SU-DHL-6 (cell line): Measurements from ENCODE around the gene RNF123.

Experiments used
- EZH2phosphoT487 ChIP-seq: fragments of 200-600 bp; sonication (generic), shearing (Covaris generic); conservative IDR thresholded peaks from 2 replicates; pipeline ENCODE4 v1.6.1; 2018; ENCODE audit warnings: mild to moderate bottlenecking, antibody characterized with exemption, low read length, moderate library complexity, mixed read lengths
- TF ChIP-seq, protein P1 (sequence below): fragments of 200-600 bp; sonication (generic); IDR thresholded peaks from one replicate; pipeline ENCODE4 v1.5.1; 2017; ENCODE audit warnings: antibody characterized with exemption, mild to moderate bottlenecking, low read length, moderate library complexity; ENCODE audit not compliant: insufficient read depth, poor library complexity, severe bottlenecking

DNA sequence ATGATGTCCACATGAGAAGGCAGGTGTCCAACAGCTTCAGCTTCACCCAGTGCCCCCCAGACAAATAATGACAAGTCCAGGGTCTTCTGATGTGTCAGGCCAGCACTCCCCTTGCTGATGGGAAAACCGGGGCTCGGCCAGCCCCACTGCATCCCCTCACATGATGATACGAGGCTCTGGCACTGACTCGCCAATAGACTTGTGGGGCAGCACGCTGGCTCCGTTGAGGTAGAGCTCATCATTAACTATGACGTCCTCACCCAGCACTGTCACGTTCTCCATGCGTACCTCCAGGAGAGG lies 32.2 kb downstream of the RNF123 start:
- TF ChIP-seq, protein P1, sequence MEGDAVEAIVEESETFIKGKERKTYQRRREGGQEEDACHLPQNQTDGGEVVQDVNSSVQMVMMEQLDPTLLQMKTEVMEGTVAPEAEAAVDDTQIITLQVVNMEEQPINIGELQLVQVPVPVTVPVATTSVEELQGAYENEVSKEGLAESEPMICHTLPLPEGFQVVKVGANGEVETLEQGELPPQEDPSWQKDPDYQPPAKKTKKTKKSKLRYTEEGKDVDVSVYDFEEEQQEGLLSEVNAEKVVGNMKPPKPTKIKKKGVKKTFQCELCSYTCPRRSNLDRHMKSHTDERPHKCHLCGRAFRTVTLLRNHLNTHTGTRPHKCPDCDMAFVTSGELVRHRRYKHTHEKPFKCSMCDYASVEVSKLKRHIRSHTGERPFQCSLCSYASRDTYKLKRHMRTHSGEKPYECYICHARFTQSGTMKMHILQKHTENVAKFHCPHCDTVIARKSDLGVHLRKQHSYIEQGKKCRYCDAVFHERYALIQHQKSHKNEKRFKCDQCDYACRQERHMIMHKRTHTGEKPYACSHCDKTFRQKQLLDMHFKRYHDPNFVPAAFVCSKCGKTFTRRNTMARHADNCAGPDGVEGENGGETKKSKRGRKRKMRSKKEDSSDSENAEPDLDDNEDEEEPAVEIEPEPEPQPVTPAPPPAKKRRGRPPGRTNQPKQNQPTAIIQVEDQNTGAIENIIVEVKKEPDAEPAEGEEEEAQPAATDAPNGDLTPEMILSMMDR, result no peak
- no peak for TF ChIP-seq EZH2phosphoT487
